ENCODE measurements around the gene KIF3B. TPM values are rescaled to one million over a fixed set of nuclear protein-coding genes. Genes with fewer than 3 reads are reported as not detected.
A peak's percentile ranks its signal among the peaks of the same experiment; 100 is the strongest.

KIF3B gene
- total and polyA plus RNA-seq, 2 of the 13 experiments (the other 11 are each of a cell fraction or from before 2014, with no cell fraction given) = 23.6 to 28.8 TPM

GRCh38 chr20:32358883-32359632 lies 81.6 kb downstream of the KIF3B start (continued):
- no peak; the same call in 1 of the 2 replicates for TF ChIP-seq BCL3 (CRISPR knock-in tag; IDR thresholded peaks at IDR 0.05)
- peak; percentile 98 for TF ChIP-seq ZFP82 (CRISPR knock-in tag; IDR thresholded peaks at IDR 0.05; ENCODE audit: borderline replicate concordance)
- peak; percentile 48 for TF ChIP-seq CEBPG (CRISPR knock-in tag; IDR thresholded peaks at IDR 0.05)
- TF ChIP-seq ZEB1 (IDR thresholded peaks at IDR 0.05; ENCODE audit: insufficient replicate concordance, low read depth) = no peak
- no peak for TF ChIP-seq SCMH1 (CRISPR knock-in tag; IDR thresholded peaks at IDR 0.05; ENCODE audit: borderline replicate concordance)
- no peak for TF ChIP-seq SOX5 (CRISPR knock-in tag; IDR thresholded peaks at IDR 0.05; ENCODE audit: borderline replicate concordance)
- no peak for TF ChIP-seq PRDM4 (CRISPR knock-in tag; IDR thresholded peaks at IDR 0.05; ENCODE audit: borderline replicate concordance)
- TF ChIP-seq MYPOP (CRISPR knock-in tag; IDR thresholded peaks at IDR 0.05) = peak; percentile 55
- TF ChIP-seq MYC (CRISPR knock-in tag; IDR thresholded peaks at IDR 0.05; ENCODE audit: borderline replicate concordance) = peak; percentile 47; the same call in 1 of the 2 replicates
- TF ChIP-seq ZNF75D (CRISPR knock-in tag; IDR thresholded peaks at IDR 0.05; ENCODE audit: borderline replicate concordance) = no peak
- no peak; the same call in 1 of the 2 replicates for TF ChIP-seq ZNF629 (CRISPR knock-in tag; conservative IDR thresholded peaks at IDR 0.05)
- TF ChIP-seq ZNF354B (CRISPR knock-in tag; IDR thresholded peaks at IDR 0.05) = 0 out of 2 replicates have a peak, but pooled peaks have one; percentile 1
- 0 out of 2 replicates have a peak, but pooled peaks have one; percentile 70 for TF ChIP-seq ZNF136 (CRISPR knock-in tag; IDR thresholded peaks at IDR 0.05; ENCODE audit: low read depth)
- peak; percentile 37; the same call in 1 of the 2 replicates for TF ChIP-seq ZGPAT (CRISPR knock-in tag; IDR thresholded peaks at IDR 0.05)
- no peak; the same call in none of the 2 replicates for TF ChIP-seq ZNF281 (CRISPR knock-in tag; IDR thresholded peaks at IDR 0.05; ENCODE audit: borderline replicate concordance)
- no peak for TF ChIP-seq MBD4 (IDR thresholded peaks at IDR 0.05; ENCODE audit: borderline replicate concordance, low read length)
- TF ChIP-seq ZBTB21 (CRISPR knock-in tag; IDR thresholded peaks at IDR 0.05) = no peak
